LNCAP (cell line): Measurements from ENCODE around the gene DAPK2.

Source experiments
- TF ChIP-seq, protein P1 (sequence below): fragments of 450-650 bp; IDR thresholded peaks from 2 replicates; pipeline ENCODE4 v1.5.1; 2017; ENCODE audit warnings: mild to moderate bottlenecking

The DAPK2 gene

DNA sequence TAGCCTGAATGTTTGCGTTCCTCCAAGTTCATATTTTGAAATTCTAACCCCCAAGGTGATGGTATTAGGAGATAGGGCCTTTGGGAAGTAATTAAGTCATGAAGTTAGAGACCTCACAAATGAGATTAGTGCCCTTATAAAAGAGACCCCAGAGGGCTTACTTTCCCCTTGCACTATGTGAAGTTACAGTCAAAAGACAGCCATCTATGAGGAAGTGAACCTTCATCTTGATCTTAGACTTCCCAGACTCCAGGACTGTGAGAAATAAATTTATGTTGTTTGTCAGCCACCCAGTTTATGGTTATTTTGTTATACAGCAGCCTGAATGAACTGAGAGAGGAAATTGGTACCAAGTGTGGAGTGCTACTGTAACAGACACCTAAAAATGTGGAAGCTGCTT, 74.4 kb downstream of the DAPK2 start:
- TF ChIP-seq, protein P1, sequence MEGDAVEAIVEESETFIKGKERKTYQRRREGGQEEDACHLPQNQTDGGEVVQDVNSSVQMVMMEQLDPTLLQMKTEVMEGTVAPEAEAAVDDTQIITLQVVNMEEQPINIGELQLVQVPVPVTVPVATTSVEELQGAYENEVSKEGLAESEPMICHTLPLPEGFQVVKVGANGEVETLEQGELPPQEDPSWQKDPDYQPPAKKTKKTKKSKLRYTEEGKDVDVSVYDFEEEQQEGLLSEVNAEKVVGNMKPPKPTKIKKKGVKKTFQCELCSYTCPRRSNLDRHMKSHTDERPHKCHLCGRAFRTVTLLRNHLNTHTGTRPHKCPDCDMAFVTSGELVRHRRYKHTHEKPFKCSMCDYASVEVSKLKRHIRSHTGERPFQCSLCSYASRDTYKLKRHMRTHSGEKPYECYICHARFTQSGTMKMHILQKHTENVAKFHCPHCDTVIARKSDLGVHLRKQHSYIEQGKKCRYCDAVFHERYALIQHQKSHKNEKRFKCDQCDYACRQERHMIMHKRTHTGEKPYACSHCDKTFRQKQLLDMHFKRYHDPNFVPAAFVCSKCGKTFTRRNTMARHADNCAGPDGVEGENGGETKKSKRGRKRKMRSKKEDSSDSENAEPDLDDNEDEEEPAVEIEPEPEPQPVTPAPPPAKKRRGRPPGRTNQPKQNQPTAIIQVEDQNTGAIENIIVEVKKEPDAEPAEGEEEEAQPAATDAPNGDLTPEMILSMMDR: no peak

DNA sequence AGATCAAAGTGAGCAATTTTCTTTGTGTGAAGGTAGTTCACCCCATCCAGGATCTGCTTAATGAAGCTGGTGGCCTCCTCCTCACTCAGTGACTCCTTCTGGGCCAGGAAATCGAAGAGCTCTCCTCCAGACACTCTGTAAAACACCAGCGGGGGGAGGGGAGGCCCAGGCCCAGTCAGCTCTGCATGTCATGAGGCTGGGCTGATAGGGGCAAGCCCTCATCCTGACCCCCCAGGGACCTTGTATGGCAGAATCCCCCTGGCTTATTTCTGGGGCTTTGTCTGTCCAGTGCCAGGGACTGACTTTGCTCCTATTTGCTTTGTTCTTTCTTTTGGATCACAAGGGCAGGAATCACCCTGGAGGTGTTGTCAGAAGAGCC, 74.9 kb downstream of the DAPK2 start:
- TF ChIP-seq, protein P1: no peak

DNA sequence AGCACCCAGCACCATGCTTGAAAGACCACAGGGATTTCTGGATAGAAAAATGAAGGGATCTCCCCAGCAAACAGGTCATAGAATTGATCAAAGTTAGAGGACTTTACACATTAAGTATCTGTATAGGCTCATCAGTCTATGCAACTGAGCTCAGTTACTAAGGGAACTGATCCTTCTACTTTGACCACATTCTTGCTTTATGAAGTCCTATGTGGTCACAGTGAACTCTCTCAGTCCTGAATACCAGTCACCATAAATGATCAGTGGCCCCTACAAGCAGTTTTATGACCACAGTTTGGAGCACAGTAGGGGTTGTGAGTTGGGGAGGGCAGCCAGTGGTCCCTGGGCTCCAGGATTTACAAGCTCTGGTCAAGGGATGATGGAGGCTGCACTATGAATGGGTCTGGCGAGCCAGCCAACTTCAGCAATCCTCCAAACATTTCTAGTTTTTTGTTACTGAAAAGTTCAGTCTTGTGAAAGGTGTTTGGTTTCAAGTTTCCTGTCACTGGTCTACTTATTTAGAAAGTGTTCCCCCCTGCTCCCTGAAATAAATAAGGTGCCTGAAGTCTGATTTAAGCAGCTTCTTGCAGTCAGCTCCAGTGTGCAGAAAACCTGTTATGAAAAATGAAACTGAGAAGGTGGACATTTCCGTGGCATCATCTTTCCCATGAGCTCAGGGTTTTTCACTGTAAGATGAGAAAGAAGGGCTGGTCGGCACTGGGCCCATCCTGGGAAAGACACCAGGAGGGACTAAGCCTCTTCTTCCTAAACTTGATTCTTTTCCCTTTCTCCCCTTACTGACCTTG, 75.5 kb downstream of the DAPK2 start:
- TF ChIP-seq, protein P1: no peak

DNA sequence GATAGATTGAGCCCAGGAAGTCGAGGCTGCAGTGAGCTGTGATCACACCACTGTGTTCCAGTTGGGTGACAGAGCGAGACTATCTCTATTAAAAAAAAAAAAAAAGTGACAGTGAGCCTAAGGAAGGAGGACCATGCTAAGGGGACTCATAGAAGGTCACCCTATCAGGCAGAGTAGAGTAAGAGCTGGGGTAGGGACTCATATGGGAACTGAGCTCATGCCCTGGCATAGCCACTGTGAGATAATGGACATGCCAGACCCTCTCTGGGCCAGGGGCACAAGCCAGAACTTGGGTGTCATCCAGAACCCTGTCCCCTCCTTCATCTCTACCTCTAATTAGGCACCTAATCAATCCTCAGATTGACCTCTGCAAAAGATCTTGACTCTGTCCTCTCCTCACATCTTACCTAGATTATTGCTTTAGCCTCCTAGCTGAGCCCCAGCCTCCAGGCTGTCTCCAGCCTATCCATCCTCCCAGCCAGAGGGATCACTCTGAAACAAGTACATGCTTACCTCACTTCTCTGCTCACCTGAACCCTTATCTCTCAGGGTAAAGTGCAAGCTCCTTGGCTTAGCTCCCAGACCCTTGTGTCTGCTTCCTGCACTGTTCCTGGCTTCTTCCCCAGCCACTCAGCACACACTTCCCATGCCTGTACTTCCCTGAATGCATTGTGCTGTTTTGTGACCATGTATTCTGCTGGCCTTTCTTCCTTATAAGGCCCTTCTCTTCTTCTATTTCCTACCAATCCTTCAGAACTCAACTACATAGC, 76.4 kb downstream of the DAPK2 start:
- TF ChIP-seq, protein P1: no peak

DNA sequence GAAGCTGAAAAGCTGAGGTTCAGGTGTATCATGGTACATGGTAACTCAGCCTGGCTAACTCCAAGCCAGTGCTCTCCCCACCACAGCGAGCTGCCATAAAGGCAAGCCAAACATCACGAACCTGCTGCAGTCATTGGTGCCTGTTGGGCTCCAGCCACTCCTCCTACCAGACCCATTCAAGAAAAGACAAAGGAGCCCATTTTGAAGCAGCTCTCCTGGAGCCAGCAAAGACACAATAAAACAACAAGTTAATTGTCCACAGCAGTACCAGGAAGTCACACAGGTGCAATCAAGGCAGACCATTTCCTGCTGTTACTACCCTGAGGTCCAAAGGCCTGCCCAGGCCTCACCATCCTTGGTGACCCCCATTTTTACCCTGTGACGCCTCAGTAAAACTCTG, 77.6 kb downstream of the DAPK2 start:
- TF ChIP-seq, protein P1: no peak

DNA sequence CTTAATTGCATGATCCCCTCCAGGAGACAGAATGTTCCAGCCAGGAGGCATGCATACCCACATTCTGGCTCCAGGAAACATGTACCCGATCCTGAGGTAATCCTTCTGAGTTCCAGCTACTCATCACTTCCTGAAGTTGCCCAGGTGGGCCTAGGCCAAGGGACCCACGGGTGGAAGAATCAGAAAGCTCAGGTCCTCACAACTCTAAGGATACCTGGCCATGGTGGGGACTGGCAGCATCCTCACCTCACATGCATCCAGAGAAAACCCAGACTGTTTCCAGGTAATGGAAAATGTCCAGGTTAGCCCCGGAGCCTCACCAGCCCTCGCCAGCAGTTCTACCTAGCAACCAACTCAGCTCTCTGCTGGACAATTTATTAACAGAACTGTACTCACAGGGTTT, 78.2 kb downstream of the DAPK2 start:
- TF ChIP-seq, protein P1: no peak

DNA sequence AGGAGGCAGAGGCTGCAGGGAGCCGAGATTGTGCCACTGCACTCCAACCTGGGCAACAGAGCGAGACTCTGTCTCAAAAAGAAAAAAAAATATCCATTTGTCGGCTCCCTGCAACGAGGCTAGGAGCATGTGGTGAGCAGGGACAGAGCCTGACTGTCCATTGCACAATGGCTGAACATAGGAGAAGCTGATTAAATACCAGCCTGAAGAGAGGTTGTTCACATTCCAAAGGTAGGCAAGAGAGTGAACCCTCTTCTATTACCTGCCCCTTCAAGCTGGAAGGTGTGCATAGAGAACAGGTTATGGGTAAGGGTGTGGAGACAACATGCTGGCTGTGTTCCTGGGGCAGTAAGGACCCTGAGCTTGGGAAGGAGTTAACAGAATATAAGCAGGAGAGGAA, 78.7 kb downstream of the DAPK2 start:
- TF ChIP-seq, protein P1: no peak
